ENCODE measurements around the gene AHCYL2. TPM values are rescaled to one million over a fixed set of nuclear protein-coding genes. Genes with fewer than 3 reads are reported as not detected.
"Not testable (repeated sequence)": the region's sequence is repeated elsewhere in the genome, so short reads cannot be mapped to it uniquely, and the experiment has no call there.

AHCYL2 gene
- total RNA-seq, 1 experiment from 2014 or later, result 30.1 TPM

DNA sequence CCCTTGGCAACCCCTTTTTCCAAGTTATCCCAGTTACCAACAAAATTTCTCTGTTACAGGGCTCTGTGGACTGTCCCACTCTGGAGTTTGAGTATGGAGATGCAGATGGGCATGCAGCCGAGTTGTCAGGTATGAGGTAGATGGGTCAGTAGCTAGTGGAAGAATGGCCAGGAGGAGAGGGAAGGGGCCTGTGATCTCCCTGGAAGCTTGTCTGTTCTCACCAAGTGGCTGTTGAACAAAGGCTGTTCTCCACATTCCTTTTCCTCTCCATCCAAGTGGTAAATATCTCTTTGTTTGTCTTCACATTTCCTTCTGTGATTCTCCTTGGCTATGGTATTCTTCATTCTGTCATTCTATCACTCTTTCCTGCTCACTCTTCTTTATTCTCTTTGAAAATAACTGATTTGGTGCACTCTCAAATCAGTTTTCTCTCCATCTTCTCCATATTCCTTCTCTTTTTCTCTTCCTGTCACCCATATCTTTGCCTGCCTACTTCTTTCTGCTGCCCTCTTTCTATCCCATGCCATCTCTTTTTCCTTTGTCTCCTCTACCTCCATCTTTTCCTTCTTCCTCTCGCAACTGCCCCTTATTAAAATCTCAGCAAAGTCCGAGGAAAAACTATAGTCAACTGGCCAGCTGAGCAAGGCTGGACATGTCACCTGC, 215.3 kb downstream of the AHCYL2 start:
- no peak for DNase-seq (ENCODE audit: low read depth, low spot score)
- in situ Hi-C loops (cut with HindIII; ENCODE audit: low pct_unique_long_range_greater_than_20kb, low sequenced_read_pairs), result no loop called here

DNA sequence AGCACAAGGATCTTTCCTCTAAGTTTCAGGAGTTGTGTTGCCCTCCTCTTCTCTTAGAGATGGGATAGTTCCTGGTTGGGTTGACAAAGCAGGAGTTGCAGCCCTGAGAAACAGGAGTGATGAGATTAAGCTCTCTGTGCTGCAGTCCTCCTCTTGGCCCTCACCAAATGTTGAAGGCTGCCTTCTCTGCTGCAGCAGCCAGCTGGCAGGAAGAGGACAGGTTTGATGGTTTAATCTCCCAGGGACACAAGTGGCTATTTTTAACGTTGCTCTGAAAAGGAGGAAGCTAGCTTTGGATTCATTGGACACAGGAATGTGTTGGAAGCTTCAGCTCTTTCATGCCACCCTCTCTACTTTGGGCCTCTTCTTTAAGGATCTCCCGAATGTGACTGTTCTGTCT, 218.8 kb downstream of the AHCYL2 start:
- DNase-seq (ENCODE audit: low read depth, low spot score), result no peak
- in situ Hi-C loops (cut with HindIII; ENCODE audit: low pct_unique_long_range_greater_than_20kb, low sequenced_read_pairs), result no loop called here

DNA sequence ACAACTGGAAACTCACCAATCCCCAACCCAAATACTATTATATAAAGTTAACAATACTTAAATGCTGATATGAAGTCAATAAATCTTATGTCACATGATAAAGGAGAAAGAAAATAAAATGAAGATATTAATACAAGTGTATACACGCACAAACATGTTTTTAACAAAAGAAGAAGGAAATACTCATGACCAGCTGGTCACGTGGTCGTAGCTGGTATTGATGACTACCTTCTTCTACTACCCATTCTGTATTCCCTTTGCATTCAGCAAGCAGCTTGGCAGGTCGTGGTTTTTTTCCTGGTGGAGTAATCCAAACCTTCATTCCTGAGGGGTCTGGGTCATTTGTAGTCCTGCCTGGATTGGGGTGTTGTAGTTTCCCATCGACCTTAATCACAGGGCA, 219.9 kb downstream of the AHCYL2 start:
- DNase-seq (ENCODE audit: low read depth, low spot score); in situ Hi-C loops (cut with HindIII; ENCODE audit: low pct_unique_long_range_greater_than_20kb, low sequenced_read_pairs): not testable (repeated sequence)

DNA sequence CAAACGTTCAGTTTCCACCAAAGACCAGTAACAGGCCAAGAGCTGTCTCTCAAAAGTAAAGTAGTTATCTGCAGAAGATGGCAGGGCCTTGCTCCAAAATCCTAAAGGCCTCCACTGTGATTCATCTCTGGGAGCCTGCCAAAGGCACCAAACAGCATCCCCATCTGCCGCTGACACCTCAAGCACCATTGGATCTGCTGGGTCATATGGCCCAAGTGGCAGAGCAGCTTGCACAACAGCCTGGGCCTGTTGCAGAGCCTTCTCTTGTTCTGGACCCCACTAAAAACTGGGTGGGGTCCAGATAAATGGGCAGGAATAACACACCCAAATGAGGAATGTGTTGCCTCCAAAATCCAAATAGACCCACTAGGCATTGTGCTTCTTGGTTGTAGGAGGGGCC, 222.1 kb downstream of the AHCYL2 start:
- in situ Hi-C loops (cut with HindIII; ENCODE audit: low pct_unique_long_range_greater_than_20kb, low sequenced_read_pairs); DNase-seq (ENCODE audit: low read depth, low spot score): not testable (repeated sequence)

DNA sequence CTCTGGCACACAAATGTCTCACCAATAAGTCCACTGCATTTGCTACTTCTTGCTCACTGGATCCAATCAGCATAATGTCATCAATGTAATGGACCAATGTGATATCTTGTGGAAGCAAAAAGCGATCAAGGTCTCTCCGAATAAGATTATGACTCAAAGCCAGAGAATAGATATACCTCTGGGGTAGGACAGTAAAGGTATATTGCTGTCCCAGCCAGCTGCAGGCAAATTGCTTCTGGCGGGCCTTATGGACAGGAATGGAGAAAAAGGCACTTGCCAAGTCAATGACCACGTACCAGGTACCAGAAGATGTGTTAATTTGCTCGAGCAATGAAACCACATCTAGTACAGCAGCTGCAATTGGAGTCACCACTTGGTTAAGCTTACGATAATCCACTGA, 222.6 kb downstream of the AHCYL2 start:
- in situ Hi-C loops (cut with HindIII; ENCODE audit: low pct_unique_long_range_greater_than_20kb, low sequenced_read_pairs); DNase-seq (ENCODE audit: low read depth, low spot score): not testable (repeated sequence)

DNA sequence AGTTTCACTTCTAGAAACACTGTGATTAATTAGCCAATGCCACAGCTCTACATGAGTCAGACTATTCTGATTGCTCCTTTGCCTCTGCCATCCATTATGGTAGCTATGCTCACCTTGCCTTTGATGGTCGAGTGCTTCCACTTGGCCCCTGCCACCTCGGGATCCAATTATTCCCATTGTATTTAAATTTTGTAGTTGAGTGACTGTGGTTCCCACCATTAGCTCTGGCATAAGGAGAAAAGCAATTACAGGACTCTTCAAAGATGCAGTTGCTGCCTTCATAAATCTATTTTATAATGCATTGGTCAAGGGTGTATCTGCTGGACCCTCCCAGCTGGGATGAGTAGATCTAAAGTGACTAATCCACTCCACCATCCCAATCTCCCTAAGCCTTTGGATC, 223.8 kb downstream of the AHCYL2 start:
- in situ Hi-C loops (cut with HindIII; ENCODE audit: low pct_unique_long_range_greater_than_20kb, low sequenced_read_pairs); DNase-seq (ENCODE audit: low read depth, low spot score): not testable (repeated sequence)

DNA sequence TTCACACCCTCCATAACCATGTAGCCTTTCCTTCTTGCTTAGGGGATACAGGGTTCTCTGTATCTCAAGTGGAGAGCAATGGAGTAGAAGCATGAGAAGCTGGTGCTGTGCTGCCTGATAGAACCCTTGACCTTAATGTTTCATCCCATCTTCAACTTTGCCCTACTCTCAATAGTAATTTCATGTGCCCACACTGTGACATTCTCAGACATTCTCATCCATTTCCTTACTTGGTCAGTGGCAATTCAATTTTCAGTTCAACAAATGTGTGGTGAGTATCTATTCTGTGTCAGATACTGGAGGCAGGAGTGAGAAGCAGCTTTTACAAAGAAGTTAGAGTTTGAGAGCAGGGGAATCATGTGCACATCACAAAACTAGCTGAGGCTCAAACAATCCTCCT, 225.5 kb downstream of the AHCYL2 start:
- DNase-seq (ENCODE audit: low read depth, low spot score), result no peak
- in situ Hi-C loops (cut with HindIII; ENCODE audit: low pct_unique_long_range_greater_than_20kb, low sequenced_read_pairs), result no loop called here

DNA sequence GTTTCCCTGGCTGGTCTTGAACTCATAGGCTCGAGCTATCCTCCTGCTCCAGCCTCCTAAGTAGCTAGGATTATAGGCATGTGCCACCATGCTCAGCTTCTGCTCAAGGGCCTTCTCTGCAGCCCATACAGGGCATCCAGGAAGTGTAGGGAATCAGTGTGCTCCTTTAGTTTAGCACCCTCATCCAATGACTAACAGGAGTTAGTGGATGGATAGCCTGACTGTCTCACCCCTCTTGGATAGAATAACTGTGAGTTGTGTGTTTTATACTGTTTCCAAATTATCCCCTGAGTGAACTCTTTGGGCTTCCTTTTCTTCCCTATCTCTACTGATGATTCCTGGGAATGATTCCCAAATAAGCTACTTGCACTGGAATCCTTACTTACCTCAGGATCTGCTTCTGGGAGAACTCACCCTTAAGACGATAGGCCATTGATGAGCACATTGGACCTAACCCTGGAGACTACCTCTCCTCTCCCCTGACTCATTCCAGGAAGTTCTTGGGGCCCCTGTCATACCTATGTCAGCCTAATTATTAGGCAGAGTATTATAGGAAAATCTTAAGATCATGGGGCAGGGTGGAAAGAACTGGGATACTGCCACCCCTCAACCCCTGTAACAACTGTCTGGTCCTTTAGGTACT, 227.9 kb downstream of the AHCYL2 start:
- in situ Hi-C loops (cut with HindIII; ENCODE audit: low pct_unique_long_range_greater_than_20kb, low sequenced_read_pairs), result no loop called here
- no peak for DNase-seq (ENCODE audit: low read depth, low spot score)

DNA sequence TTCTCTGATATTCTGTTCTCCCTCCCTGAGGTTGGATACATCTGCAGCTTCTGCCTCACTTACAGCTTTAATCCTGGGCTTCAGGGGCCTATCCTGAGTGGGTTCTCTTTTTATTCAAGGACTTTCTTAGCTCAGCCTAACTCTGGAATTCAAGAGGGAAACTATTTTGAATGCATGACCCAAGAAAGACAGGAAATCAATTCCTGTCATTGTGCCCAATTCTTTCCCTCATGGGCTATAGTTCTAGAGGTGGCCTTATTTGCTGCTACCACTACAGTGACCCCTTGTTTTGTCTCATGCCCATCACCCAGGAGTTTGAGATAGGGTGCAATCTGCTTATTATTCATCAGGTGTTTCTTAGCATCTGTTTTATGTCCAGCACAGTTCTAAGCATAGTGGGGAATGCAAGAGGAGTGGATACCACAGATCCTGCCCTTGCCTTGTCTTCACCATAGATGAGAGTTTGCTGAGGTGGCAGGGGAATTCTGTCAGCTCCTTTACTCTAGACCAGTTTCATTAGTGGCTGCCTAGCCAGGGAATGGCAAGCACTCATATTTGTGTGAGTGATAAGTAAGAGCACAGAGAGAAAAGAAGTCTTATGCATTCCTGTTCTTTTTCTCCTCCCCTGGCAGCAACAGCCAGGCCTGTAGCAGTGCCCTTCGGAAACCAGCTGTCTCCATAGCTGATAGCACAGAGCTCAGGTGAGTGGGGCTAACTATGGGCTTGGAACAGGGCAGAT, 228.8 kb downstream of the AHCYL2 start:
- in situ Hi-C loops (cut with HindIII; ENCODE audit: low pct_unique_long_range_greater_than_20kb, low sequenced_read_pairs), result no loop called here
- DNase-seq (ENCODE audit: low read depth, low spot score), result no peak

DNA sequence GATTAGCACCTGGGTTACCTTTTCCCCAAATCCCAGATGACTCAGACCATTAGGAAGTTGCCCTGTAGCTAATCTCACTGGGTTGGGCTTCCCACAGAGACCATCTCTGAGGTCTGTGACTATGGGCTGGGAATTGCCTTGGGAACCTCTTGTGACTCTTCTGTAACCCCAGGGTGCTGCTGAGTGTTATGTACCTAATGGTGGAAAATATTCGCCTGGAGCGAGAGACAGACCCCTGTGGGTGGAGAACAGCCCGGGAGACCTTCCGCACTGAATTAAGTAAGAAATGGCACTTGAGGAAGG, 229.4 kb downstream of the AHCYL2 start:
- DNase-seq (ENCODE audit: low read depth, low spot score), result no peak
- in situ Hi-C loops (cut with HindIII; ENCODE audit: low pct_unique_long_range_greater_than_20kb, low sequenced_read_pairs), result no loop called here

DNA sequence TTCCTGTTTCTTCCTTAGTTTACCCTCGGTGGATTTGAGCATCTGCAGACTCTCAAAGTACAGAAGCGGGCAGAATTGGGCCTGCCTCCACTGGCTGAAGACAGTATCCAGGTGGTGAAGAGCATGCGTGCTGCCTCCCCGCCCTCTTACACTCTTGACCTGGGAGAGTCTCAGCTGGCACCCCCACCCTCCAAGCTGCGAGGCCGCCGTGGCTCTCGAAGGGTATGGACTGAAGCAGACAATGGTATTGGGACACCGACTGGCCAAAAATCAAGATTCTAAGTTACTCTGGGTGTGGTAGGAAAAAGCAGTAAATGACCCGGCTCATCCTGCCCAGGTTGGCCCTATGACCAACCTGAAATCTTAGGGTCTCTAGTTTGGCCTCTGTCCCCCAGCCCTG, 231.6 kb downstream of the AHCYL2 start:
- DNase-seq (ENCODE audit: low read depth, low spot score), result no peak
- in situ Hi-C loops (cut with HindIII; ENCODE audit: low pct_unique_long_range_greater_than_20kb, low sequenced_read_pairs), result no loop called here

DNA sequence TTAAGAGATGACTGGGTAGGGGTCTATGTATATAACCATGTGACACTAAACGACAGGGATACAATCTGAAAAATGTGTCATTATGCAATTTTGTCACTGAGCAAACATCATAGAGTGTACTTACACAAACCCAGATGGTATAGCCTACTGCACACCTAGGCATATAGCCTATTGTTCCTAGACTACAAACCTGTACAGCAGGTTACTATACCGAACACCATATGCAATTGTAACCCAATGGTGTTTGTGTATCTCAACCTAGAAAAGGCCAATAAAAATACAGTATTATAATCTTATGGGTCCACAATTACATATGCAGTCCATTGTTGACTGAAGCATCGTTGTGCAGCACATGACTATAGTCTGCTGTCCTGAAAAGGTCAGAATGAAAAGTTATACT, 232.3 kb downstream of the AHCYL2 start:
- DNase-seq (ENCODE audit: low read depth, low spot score), result peak; percentile 48
- in situ Hi-C loops (cut with HindIII; ENCODE audit: low pct_unique_long_range_greater_than_20kb, low sequenced_read_pairs), result no loop called here

DNA sequence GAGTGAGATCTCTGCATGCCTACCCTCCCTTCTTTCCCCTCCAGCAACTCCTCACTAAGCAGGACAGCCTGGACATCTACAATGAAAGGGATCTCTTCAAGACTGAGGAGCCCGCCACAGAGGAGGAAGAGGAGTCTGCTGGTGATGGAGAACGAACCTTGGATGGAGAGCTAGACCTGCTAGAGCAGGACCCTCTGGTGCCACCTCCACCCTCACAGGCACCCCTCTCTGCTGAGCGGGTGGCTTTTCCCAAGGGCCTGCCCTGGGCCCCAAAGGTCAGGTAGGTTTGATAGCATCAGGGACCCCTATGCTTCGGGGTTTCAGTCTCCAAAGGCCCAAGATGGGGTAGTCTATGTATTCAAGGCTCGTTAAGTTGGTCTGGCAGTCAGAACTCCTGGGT, 233.3 kb downstream of the AHCYL2 start:
- in situ Hi-C loops (cut with HindIII; ENCODE audit: low pct_unique_long_range_greater_than_20kb, low sequenced_read_pairs), result no loop called here
- no peak for DNase-seq (ENCODE audit: low read depth, low spot score)

DNA sequence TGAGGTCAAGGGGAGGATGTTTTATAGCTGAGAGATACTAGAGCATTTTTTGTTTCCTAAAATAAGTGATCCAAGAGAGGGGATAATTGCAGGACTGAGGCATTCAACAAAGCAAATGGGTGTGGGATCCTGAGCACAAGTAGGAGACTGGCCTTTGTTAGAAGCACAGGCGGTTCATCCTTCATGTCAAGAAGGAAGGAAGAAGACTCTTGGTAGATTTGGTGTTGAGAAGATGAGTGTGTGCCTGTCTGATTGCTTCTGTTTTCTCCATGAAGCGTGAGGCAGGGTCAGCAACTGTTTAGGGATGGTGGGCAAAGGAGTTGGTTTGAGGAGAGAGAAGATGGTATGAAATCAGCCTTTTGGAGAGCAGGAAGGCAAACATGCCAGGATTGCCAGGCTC, 237.0 kb downstream of the AHCYL2 start:
- DNase-seq (ENCODE audit: low read depth, low spot score), result no peak
- in situ Hi-C loops (cut with HindIII; ENCODE audit: low pct_unique_long_range_greater_than_20kb, low sequenced_read_pairs), result no loop called here

DNA sequence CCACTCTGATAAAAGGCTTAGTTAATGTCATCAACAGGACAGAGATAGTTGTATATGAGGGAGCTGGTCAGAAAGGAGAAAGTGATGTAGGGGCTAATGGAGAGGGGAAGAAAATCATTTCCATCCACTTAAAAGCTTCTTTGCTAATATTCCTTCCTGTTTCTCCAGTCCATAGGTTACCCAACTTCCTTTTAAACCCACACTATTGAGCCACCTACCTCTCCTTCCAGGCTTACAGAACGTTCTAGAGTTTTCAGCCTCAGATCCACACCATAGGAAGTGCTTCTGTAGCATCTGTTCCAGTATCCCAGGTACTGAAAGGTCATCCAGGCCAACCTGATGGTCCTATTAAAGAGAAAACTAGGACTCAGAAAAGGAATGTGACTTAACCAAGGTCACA, 237.6 kb downstream of the AHCYL2 start:
- in situ Hi-C loops (cut with HindIII; ENCODE audit: low pct_unique_long_range_greater_than_20kb, low sequenced_read_pairs), result no loop called here
- DNase-seq (ENCODE audit: low read depth, low spot score), result no peak

DNA sequence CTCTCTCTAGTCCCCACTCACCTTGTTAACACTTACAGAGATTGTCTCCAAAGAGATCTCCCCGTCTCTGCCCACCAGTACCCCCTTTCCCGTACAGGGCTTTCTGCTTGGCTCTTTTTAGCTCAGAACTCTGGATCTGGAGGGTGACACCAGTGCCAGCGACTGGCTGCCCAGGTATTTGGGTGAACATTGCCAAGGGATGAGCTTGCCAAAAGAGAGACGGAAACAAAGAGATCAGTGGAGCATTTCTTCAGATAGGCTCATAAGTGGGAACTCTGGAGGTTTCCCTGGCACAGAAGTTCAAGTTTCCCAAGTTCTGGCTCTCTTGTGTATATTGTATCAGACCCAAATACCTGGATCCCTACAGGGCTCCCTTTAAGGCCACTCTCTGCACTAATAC, 239.4 kb downstream of the AHCYL2 start:
- in situ Hi-C loops (cut with HindIII; ENCODE audit: low pct_unique_long_range_greater_than_20kb, low sequenced_read_pairs), result no loop called here
- no peak for DNase-seq (ENCODE audit: low read depth, low spot score)

DNA sequence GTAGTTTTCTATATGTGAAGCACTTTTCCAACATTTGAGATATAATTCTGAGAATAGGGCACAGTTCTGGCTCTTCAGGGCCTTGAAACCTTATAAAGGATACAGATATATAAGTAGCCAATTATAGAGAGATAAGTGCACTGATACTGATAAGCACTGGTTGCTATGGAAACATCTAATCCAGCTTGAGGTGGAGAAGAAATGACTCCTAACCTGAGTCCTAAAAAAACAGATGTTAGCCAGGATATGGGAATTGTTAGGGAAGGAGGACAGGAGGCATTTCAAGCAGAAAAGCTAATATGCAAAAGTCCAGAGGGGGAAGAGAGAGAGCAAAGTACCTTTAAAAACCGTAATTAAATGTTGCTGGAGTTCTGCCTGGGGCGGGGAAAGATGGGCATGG, 240.2 kb downstream of the AHCYL2 start:
- in situ Hi-C loops (cut with HindIII; ENCODE audit: low pct_unique_long_range_greater_than_20kb, low sequenced_read_pairs), result no loop called here
- DNase-seq (ENCODE audit: low read depth, low spot score), result no peak

DNA sequence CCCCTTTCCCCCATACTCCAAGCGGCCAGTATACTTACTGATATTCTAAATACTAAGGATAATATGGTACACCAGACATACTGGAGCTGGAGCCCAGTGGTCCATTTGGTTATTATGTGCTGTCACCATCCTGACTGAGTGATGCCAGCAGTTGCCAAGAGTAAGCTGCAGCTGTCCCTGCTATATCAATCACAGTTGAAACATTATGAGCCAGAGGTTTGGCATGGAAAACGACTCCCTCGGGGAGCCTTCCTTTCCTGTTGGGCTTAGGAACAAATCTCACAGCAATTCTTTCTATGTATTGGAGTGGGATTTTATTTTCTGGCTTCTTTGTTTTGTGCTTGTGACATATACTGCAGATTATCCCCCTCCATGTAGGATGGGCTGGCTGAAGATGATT, 242.0 kb downstream of the AHCYL2 start:
- in situ Hi-C loops (cut with HindIII; ENCODE audit: low pct_unique_long_range_greater_than_20kb, low sequenced_read_pairs), result no loop called here
- no peak for DNase-seq (ENCODE audit: low read depth, low spot score)

DNA sequence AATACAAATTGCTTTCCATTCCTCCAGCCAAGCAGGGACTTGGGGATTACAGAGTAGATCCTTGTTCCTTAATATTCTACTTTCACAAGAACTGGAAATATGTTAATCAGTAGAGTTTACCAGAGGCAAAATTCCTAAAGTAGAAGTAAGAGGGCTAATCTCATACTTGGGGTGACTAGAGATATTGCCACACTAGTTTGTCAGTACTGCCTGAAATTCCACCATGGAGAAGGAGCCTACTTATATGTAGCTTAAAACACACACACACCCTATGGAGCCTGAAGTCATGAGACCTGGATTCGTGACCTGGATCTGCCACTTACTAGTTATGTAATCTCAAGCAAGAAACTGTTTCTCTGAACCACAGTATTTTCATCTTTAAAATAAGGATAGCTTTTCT, 243.3 kb downstream of the AHCYL2 start:
- in situ Hi-C loops (cut with HindIII; ENCODE audit: low pct_unique_long_range_greater_than_20kb, low sequenced_read_pairs), result no loop called here
- no peak for DNase-seq (ENCODE audit: low read depth, low spot score)
